Endothelial cell of umbilical vein (primary cell): Measurements from ENCODE around the gene TRPT1. TPM values are rescaled to one million over a fixed set of nuclear protein-coding genes. Genes with fewer than 3 reads are reported as not detected.
A peak's percentile ranks its signal among the peaks of the same experiment; 100 is the strongest.

Experiments used
- BruUV-seq: library from RNA; stranded (reverse); fragments of 400-500 nt; replicated peaks from 2 replicates; lab custom pipeline; 2021; lab: Mats Ljungman, UMichigan
- CTCF ChIA-PET: fragments of 300-600, 350-600 bp; sonication (Branson Sonifier 250); formaldehyde crosslinking; loops from one replicate; lab custom pipeline; 2021; ENCODE audit warnings: antibody characterized with exemption, inconsistent platforms; lab: Charles Lee
- POLR2A ChIA-PET: fragments of 300-600, 350-600 bp; sonication (Branson Sonifier 250); formaldehyde crosslinking; loops from one replicate; lab custom pipeline; 2021; ENCODE audit warnings: antibody characterized with exemption, inconsistent platforms; lab: Charles Lee
- DNase-seq: peaks from one replicate; pipeline ENCODE4 v3.0.0-alpha.2; 2011; ENCODE audit warnings: low read depth, low spot score
- FAIRE-seq: peaks from 2 replicates; lab custom pipeline; 2011; peaks lifted over from hg19 to GRCh38; lab: Jason Lieb, UNC
- H2AFZ ChIP-seq: 2 replicates; pipeline ENCODE4 v1.6.0; 2012; ENCODE audit warnings: low read depth, low read length, control low read depth, inconsistent platforms
- H3K27ac ChIP-seq: 2 replicates; pipeline ENCODE4 v1.5.1; 2011; ENCODE audit warnings: low read depth, mild to moderate bottlenecking, control low read depth, low read length, moderate library complexity; ENCODE audit not compliant: insufficient read depth
- H3K27me3 ChIP-seq, 2 experiments: 2 replicates each; pipeline versions ENCODE4 v1.6.0 to v1.6.1; 2011; ENCODE audit warnings: low read length in 2 of 2, mixed read lengths in 1 of 2; ENCODE audit not compliant: control insufficient read depth in 2 of 2, insufficient read depth in 2 of 2
- H3K36me3 ChIP-seq, 2 experiments: 2 replicates in 1 of 2; 3 replicates in 1 of 2; pipeline ENCODE4 v1.5.1; 2011; ENCODE audit warnings: low read length in 2 of 2, mild to moderate bottlenecking in 1 of 2, moderate library complexity in 1 of 2; ENCODE audit not compliant: control insufficient read depth in 2 of 2, insufficient read depth in 2 of 2; ENCODE audit errors: extremely low read depth in 1 of 2
- H3K4me1 ChIP-seq: 3 replicates; pipeline ENCODE4 v1.5.1; 2011; ENCODE audit warnings: mild to moderate bottlenecking, low read length; ENCODE audit not compliant: control insufficient read depth, insufficient read depth; ENCODE audit errors: extremely low read depth
- H3K4me2 ChIP-seq: 2 replicates; pipeline ENCODE4 v1.6.1; 2011; ENCODE audit warnings: low read length, control low read depth, mixed read lengths; ENCODE audit not compliant: insufficient read depth
- H3K4me3 ChIP-seq, 3 experiments: fragments of 200-600 bp in 1 of 3; sonication (generic), shearing (Covaris generic) in 1 of 3; replicated peaks in 1 of 3; 2 replicates each; pipeline ENCODE4 v1.5.1; 2011 to 2016; ENCODE audit warnings: control low read depth in 3 of 3, low read length in 3 of 3, mild to moderate bottlenecking in 2 of 3, inconsistent platforms in 1 of 3, low read depth in 1 of 3, moderate library complexity in 1 of 3; ENCODE audit not compliant: insufficient read depth in 1 of 3
- H3K79me2 ChIP-seq: 2 replicates; pipeline ENCODE4 v1.6.0; 2012; ENCODE audit warnings: low read length, inconsistent platforms; ENCODE audit not compliant: control insufficient read depth, insufficient read depth
- H3K9ac ChIP-seq: replicated peaks from 2 replicates; pipeline ENCODE3; 2011; ENCODE audit warnings: low read length, control low read depth; ENCODE audit not compliant: insufficient read depth; ENCODE audit errors: extremely low read depth
- H3K9me1 ChIP-seq: replicated peaks from 3 replicates; pipeline ENCODE4 v1.6.0; 2011; ENCODE audit warnings: mild to moderate bottlenecking, low read length; ENCODE audit not compliant: control insufficient read depth, insufficient read depth; ENCODE audit errors: extremely low read depth
- H3K9me3 ChIP-seq: replicated peaks from 2 replicates; pipeline ENCODE4 v1.5.1; 2012; ENCODE audit warnings: low read length, inconsistent platforms; ENCODE audit not compliant: control insufficient read depth, insufficient read depth
- H4K20me1 ChIP-seq: replicated peaks from 2 replicates; pipeline ENCODE3; 2011; ENCODE audit warnings: mild to moderate bottlenecking, low read length; ENCODE audit not compliant: control insufficient read depth, insufficient read depth; ENCODE audit errors: extremely low read depth
- EZH2 ChIP-seq: IDR thresholded peaks from 2 replicates; pipeline ENCODE4 v1.6.1; 2012; ENCODE audit warnings: borderline replicate concordance, low read depth, mild to moderate bottlenecking, moderate library complexity, low read length, inconsistent platforms; ENCODE audit not compliant: severe bottlenecking
- FOS ChIP-seq: IDR thresholded peaks from 2 replicates; pipeline ENCODE4 v1.6.1; 2011; ENCODE audit warnings: mild to moderate bottlenecking, low read length, moderate library complexity, borderline replicate concordance; ENCODE audit not compliant: insufficient read depth
- GATA2 ChIP-seq: IDR thresholded peaks from 2 replicates; pipeline ENCODE4 v1.7.0; 2011; ENCODE audit warnings: low read depth, mild to moderate bottlenecking, moderate library complexity, mixed read lengths, low read length; ENCODE audit not compliant: insufficient read length, insufficient read depth
- JUN ChIP-seq: IDR thresholded peaks from 2 replicates; pipeline ENCODE4 v1.6.1; 2011; ENCODE audit warnings: borderline replicate concordance, low read depth; ENCODE audit not compliant: insufficient read length, insufficient read depth
- MYC ChIP-seq: IDR thresholded peaks from one replicate; pipeline ENCODE4 v1.6.1; 2011; ENCODE audit warnings: mild to moderate bottlenecking, low read depth, low read length
- POLR2A ChIP-seq: IDR thresholded peaks from 2 replicates; pipeline ENCODE4 v1.6.1; 2012; ENCODE audit warnings: low read depth, mild to moderate bottlenecking, control low read depth, low read length
- POLR2AphosphoS5 ChIP-seq: IDR thresholded peaks from 2 replicates; pipeline ENCODE4 v1.6.1; 2012; ENCODE audit warnings: low read depth, mild to moderate bottlenecking, control low read depth, low read length, moderate library complexity; ENCODE audit not compliant: insufficient read depth
- dilution Hi-C: fragments of 300-500 bp; cut with MboI; formaldehyde crosslinking; loops from one replicate; pipeline ENCODE4 v1.15.0; 2019; ENCODE audit warnings: low sequenced_read_pairs; ENCODE audit not compliant: extremely low pct_ligation_motif_present
- intact Hi-C: fragments of 100-400 bp; cut with micrococcal nuclease; formaldehyde crosslinking; loops from one replicate; pipeline ENCODE4 v1.10.0; 2022
- polyA plus RNA-seq, 4 experiments: library from polyadenylated mRNA; depleted of rRNA in 3 of 4; stranded (reverse) in 3 of 4; unstranded in 1 of 4; fragments of >200 nt; gene quantifications; 2 replicates each; pipeline versions ENCODE4 v1.2.1 to v1.2.3, GENCODE V29; 2011 to 2012; ENCODE audit warnings: missing spikeins in 1 of 4
- total RNA-seq: library from RNA; stranded (reverse); gene quantifications from 2 replicates; pipeline ENCODE4 v1.2.3, GENCODE V29; 2021
- TF ChIP-seq, protein P1 (sequence below): IDR thresholded peaks from 2 replicates; pipeline ENCODE4 v1.6.1; 2011; ENCODE audit not compliant: insufficient read depth, insufficient read length
- TF ChIP-seq, protein P2 (sequence below), 2 donors: IDR thresholded peaks; 1 replicate in 1 of 2; 2 replicates in 1 of 2; pipeline ENCODE4 v1.5.1; 2011; ENCODE audit warnings: low read length in 2 of 2, mild to moderate bottlenecking in 2 of 2, moderate library complexity in 2 of 2, control low read depth in 1 of 2, inconsistent platforms in 1 of 2, low read depth in 1 of 2; ENCODE audit not compliant: insufficient read depth in 1 of 2; ENCODE audit errors: extremely low read depth in 1 of 2

Gene TRPT1
- total and polyA plus RNA-seq, 2 donors (not counting 3 experiments of a cell fraction or from before 2014, with no cell fraction given), result 26.2 to 56.6 TPM

- ChIA-PET POLR2A (no interaction called here), CTCF (interaction anchor here (2.0 to 4.8 kb wide), 2 partner anchors 18 to 36 kb away, joined by 4 to 57 read pairs; partner anchors contain the start of genes BAD and CATSPERZ)
- peaks cover 49% of the 10 kb centered on the region for H3K4me1 ChIP-seq
- H3K36me3 ChIP-seq, result peaks cover 3 to 18% of the 10 kb centered on the region in 2 experiments
- intact Hi-C loops (no loop called here), dilution Hi-C loops (no loop called here)
- no peak overlapping the region for H2AFZ ChIP-seq
- H3K9ac ChIP-seq, result no peak overlapping the region
- H3K79me2 ChIP-seq, result no peaks in the 10 kb centered on the region
- FAIRE-seq (peak; percentile 59), DNase-seq (no peak)
- H3K4me2 ChIP-seq, result no peak overlapping the region
- H4K20me1 ChIP-seq, result no peaks in the 10 kb centered on the region
- no peaks in the 10 kb centered on the region for H3K27me3 ChIP-seq
- H3K27ac ChIP-seq, result no peak overlapping the region
- H3K4me3 ChIP-seq, result no peak overlapping the region
- H3K9me1 ChIP-seq, result no peaks in the 10 kb centered on the region
- TF ChIP-seq POLR2AphosphoS5, result peak; percentile 51
- TF ChIP-seq FOS, result peak; percentile 43
- TF ChIP-seq MYC, result no peak
- H3K9me3 ChIP-seq, result no peaks in the 10 kb centered on the region
- BruUV-seq, result no TSS peak
These were observed 40.4 kb upstream of the TRPT1 start for GRCh38 chr11:64266339-64266738.

- Histone ChIP-seq H3K79me2 (no peaks in the 10 kb centered on the region), H3K4me1 (peaks cover 49% of the 10 kb centered on the region), H4K20me1 (no peaks in the 10 kb centered on the region), H3K27me3 (no peaks in the 10 kb centered on the region), H3K27ac (no peak overlapping the region), H3K9me3 (no peaks in the 10 kb centered on the region), H3K4me2 (no peak overlapping the region), H3K4me3 (no peak overlapping the region), H3K9ac (no peak overlapping the region), H3K9me1 (no peaks in the 10 kb centered on the region), H2AFZ (no peak overlapping the region), H3K36me3 (peaks cover 4 to 19% of the 10 kb centered on the region in 2 experiments)
- intact Hi-C loops, result no loop called here
- dilution Hi-C loops, result no loop called here
- no peak for DNase-seq
- TF ChIP-seq MYC, result no peak
- no peak for TF ChIP-seq JUN
- TF ChIP-seq, protein P1, sequence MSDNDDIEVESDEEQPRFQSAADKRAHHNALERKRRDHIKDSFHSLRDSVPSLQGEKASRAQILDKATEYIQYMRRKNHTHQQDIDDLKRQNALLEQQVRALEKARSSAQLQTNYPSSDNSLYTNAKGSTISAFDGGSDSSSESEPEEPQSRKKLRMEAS, result no peak
- no peak for TF ChIP-seq GATA2
- TF ChIP-seq, protein P2, sequence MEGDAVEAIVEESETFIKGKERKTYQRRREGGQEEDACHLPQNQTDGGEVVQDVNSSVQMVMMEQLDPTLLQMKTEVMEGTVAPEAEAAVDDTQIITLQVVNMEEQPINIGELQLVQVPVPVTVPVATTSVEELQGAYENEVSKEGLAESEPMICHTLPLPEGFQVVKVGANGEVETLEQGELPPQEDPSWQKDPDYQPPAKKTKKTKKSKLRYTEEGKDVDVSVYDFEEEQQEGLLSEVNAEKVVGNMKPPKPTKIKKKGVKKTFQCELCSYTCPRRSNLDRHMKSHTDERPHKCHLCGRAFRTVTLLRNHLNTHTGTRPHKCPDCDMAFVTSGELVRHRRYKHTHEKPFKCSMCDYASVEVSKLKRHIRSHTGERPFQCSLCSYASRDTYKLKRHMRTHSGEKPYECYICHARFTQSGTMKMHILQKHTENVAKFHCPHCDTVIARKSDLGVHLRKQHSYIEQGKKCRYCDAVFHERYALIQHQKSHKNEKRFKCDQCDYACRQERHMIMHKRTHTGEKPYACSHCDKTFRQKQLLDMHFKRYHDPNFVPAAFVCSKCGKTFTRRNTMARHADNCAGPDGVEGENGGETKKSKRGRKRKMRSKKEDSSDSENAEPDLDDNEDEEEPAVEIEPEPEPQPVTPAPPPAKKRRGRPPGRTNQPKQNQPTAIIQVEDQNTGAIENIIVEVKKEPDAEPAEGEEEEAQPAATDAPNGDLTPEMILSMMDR (IDR thresholded peaks at IDR 0.05; ENCODE audit: extremely low read depth in 1 of 2, insufficient read depth in 1 of 2, low read depth in 1 of 2, low read length in 2 of 2), result no peak
- TF ChIP-seq FOS, result no peak
- no peak for TF ChIP-seq POLR2AphosphoS5
- TF ChIP-seq EZH2, result no peak
- TF ChIP-seq POLR2A, result no peak
- ChIA-PET CTCF (interaction anchor here (0.9 to 4.8 kb wide), 6 partner anchors 14 to 90 kb away, joined by 3 to 57 read pairs (median 4); partner anchors contain the start of genes BAD, CATSPERZ and PLCB3), POLR2A (no interaction called here)
- no TSS peak for BruUV-seq
- no peak for FAIRE-seq
These were observed 39.5 kb upstream of the TRPT1 start for GRCh38 chr11:64265176-64266160.
